H1 (cell line): ENCODE results near the gene ADRA2A.

Experiments used
- CTCF ChIP-seq, 3 experiments: IDR thresholded peaks; 1 replicate in 2 of 3; 2 replicates in 1 of 3; pipeline versions ENCODE4 v1.5.1 to v1.6.1; 2011; ENCODE audit warnings: low read length in 3 of 3, mild to moderate bottlenecking in 3 of 3, inconsistent platforms in 2 of 3, low read depth in 1 of 3, moderate library complexity in 1 of 3; ENCODE audit not compliant: insufficient read depth in 1 of 3; ENCODE audit errors: control extremely low read depth in 1 of 3
- MAX ChIP-seq: IDR thresholded peaks from 2 replicates; pipeline ENCODE4 v1.6.1; 2012; ENCODE audit warnings: inconsistent platforms
- SP1 ChIP-seq: IDR thresholded peaks from 2 replicates; pipeline ENCODE4 v1.6.1; 2011; ENCODE audit warnings: low read depth, low read length

- TF ChIP-seq CTCF (IDR thresholded peaks at IDR 0.05; ENCODE audit: control extremely low read depth in 1 of 3, insufficient read depth in 1 of 3, low read depth in 1 of 3, low read length in 3 of 3): no peak
- no peak for TF ChIP-seq SP1
- no peak for TF ChIP-seq MAX
Observed at GRCh38 chr10:111109501-111110242, 32.8 kb downstream of the ADRA2A start.
